CD14-positive monocyte (primary cell): ENCODE data around the gene MAP2K5. TPM values are rescaled to one million over a fixed set of nuclear protein-coding genes. Genes with fewer than 3 reads are reported as not detected.
A peak's percentile ranks its signal among the peaks of the same experiment; 100 is the strongest.

Experiments used
- DNase-seq, 3 donors: peaks; one replicate each; pipeline ENCODE4 v3.0.0-alpha.2; 2011 to 2022
- H2AFZ ChIP-seq: 2 replicates; pipeline ENCODE4 v1.6.0; 2012; ENCODE audit warnings: mild to moderate bottlenecking, low read depth, low read length, inconsistent platforms; ENCODE audit not compliant: insufficient read depth, poor library complexity, severe bottlenecking
- H3K27ac ChIP-seq, 2 donors: 1 replicate in 1 of 2; 2 replicates in 1 of 2; pipeline ENCODE4 v1.5.1; 2012 to 2013; ENCODE audit warnings: low read length in 2 of 2, control low read depth in 1 of 2, inconsistent platforms in 1 of 2, low read depth in 1 of 2, mild to moderate bottlenecking in 1 of 2
- H3K27me3 ChIP-seq, 2 donors: one replicate each; pipeline versions ENCODE4 v1.6.0 to v1.6.1; 2011 to 2013; ENCODE audit warnings: low read length in 2 of 2; ENCODE audit not compliant: control insufficient read depth in 2 of 2, insufficient read depth in 2 of 2
- H3K36me3 ChIP-seq, 2 donors: replicated peaks in 1 of 2; 1 replicate in 1 of 2; 2 replicates in 1 of 2; pipeline versions ENCODE4 v1.5.1 to v1.6.1; 2012 to 2013; ENCODE audit warnings: low read length in 2 of 2, control low read depth in 1 of 2, inconsistent platforms in 1 of 2, mild to moderate bottlenecking in 1 of 2; ENCODE audit not compliant: insufficient read depth in 2 of 2, control insufficient read depth in 1 of 2
- H3K4me1 ChIP-seq, 2 donors: 1 replicate in 1 of 2; 2 replicates in 1 of 2; pipeline versions ENCODE4 v1.5.1 to v1.6.1; 2012 to 2013; ENCODE audit warnings: low read length in 2 of 2, control low read depth in 1 of 2, inconsistent platforms in 1 of 2, mild to moderate bottlenecking in 1 of 2, moderate library complexity in 1 of 2; ENCODE audit not compliant: insufficient read depth in 2 of 2, control insufficient read depth in 1 of 2
- H3K4me2 ChIP-seq: replicated peaks from 2 replicates; pipeline ENCODE3; 2012; ENCODE audit warnings: low read length, moderate library complexity, mild to moderate bottlenecking; ENCODE audit not compliant: poor library complexity, severe bottlenecking; ENCODE audit errors: extremely low read depth
- H3K4me3 ChIP-seq, 3 experiments: fragments of 200-600 bp in 1 of 3; sonication (generic) in 1 of 3; replicated peaks in 1 of 3; 1 replicate in 2 of 3; 2 replicates in 1 of 3; pipeline ENCODE4 v1.5.1; 2011 to 2013; ENCODE audit warnings: low read length in 3 of 3, mild to moderate bottlenecking in 3 of 3, control low read depth in 2 of 3, low read depth in 2 of 3, inconsistent platforms in 1 of 3, moderate library complexity in 1 of 3
- H3K79me2 ChIP-seq: 2 replicates; pipeline ENCODE4 v1.6.0; 2012; ENCODE audit warnings: mild to moderate bottlenecking, control low read depth, inconsistent platforms, low read length, moderate library complexity; ENCODE audit not compliant: insufficient read depth
- H3K9ac ChIP-seq: 2 replicates; pipeline ENCODE4 v1.6.0; 2017; ENCODE audit warnings: low read length, mild to moderate bottlenecking; ENCODE audit not compliant: insufficient read depth, poor library complexity, severe bottlenecking
- H3K9me3 ChIP-seq, 2 donors: replicated peaks in 1 of 2; 1 replicate in 1 of 2; 2 replicates in 1 of 2; pipeline versions ENCODE4 v1.5.1 to v1.6.1; 2012 to 2013; ENCODE audit warnings: low read length in 2 of 2, control low read depth in 1 of 2; ENCODE audit not compliant: control insufficient read depth in 1 of 2, insufficient read depth in 1 of 2
- H4K20me1 ChIP-seq: 2 replicates; pipeline ENCODE4 v1.6.0; 2012; ENCODE audit warnings: mild to moderate bottlenecking, low read length, control low read depth, moderate library complexity; ENCODE audit not compliant: insufficient read depth
- H3K27ac Mint-ChIP-seq, 7 donors: one replicate each; pipeline ENCODE4 v1.8.0; 2020; ENCODE audit warnings: mild to moderate bottlenecking in 7 of 7, mixed read lengths in 7 of 7, moderate library complexity in 6 of 7, inconsistent platforms in 2 of 7
- H3K27me3 Mint-ChIP-seq, 3 donors: one replicate each; pipeline ENCODE4 v1.8.0; 2021 to 2022; ENCODE audit warnings: low read depth in 3 of 3, mild to moderate bottlenecking in 3 of 3, mixed read lengths in 3 of 3, moderate library complexity in 3 of 3, inconsistent platforms in 1 of 3
- H3K36me3 Mint-ChIP-seq, 2 donors: one replicate each; pipeline ENCODE4 v1.8.0; 2020; ENCODE audit warnings: mixed read lengths in 2 of 2, inconsistent platforms in 1 of 2, mild to moderate bottlenecking in 1 of 2
- H3K4me1 Mint-ChIP-seq: one replicate; pipeline ENCODE4 v1.8.0; 2020; ENCODE audit warnings: mild to moderate bottlenecking, mixed read lengths
- H3K4me3 Mint-ChIP-seq, 2 donors: one replicate each; pipeline ENCODE4 v1.8.0; 2020; ENCODE audit warnings: mild to moderate bottlenecking in 2 of 2, mixed read lengths in 2 of 2, moderate library complexity in 1 of 2
- H3K9me3 Mint-ChIP-seq, 7 donors: one replicate each; pipeline ENCODE4 v1.8.0; 2020 to 2022; ENCODE audit warnings: mixed read lengths in 7 of 7, mild to moderate bottlenecking in 6 of 7, moderate library complexity in 6 of 7, inconsistent platforms in 2 of 7
- WGBS: methylation state at CpG from one replicate; pipeline ENCODE4 v1.1.5; 2013; ENCODE audit warnings: missing lambda C conversion rate; ENCODE audit not compliant: insufficient coverage; 5-methylcytosine and 5-hydroxymethylcytosine counted together
- intact Hi-C, 2 donors: fragments of 100-400 bp; cut with micrococcal nuclease; formaldehyde crosslinking; loops; one replicate each; pipeline versions ENCODE4 v1.15.0 to v1.15.1; 2023
- polyA plus RNA-seq, 3 donors: library from polyadenylated mRNA; depleted of rRNA in 1 of 3; unstranded in 2 of 3; stranded (reverse) in 1 of 3; fragments of 300-500 nt in 2 of 3; fragments of >200 nt in 1 of 3; fragmentation: Illumina TruSeq in 2 of 3; gene quantifications; 1 replicate in 2 of 3; 2 replicates in 1 of 3; pipeline ENCODE4 v1.2.3, GENCODE V29; 2012 to 2021
- TF ChIP-seq, protein P1 (sequence below): fragments of 200-600 bp; IDR thresholded peaks from one replicate; pipeline ENCODE4 v1.8.0; 2022; ENCODE audit warnings: antibody characterized with exemption, mild to moderate bottlenecking

The MAP2K5 gene
- polyA plus RNA-seq, 3 donors: 10.2 to 11.3 (median 10.6) TPM

DNA sequence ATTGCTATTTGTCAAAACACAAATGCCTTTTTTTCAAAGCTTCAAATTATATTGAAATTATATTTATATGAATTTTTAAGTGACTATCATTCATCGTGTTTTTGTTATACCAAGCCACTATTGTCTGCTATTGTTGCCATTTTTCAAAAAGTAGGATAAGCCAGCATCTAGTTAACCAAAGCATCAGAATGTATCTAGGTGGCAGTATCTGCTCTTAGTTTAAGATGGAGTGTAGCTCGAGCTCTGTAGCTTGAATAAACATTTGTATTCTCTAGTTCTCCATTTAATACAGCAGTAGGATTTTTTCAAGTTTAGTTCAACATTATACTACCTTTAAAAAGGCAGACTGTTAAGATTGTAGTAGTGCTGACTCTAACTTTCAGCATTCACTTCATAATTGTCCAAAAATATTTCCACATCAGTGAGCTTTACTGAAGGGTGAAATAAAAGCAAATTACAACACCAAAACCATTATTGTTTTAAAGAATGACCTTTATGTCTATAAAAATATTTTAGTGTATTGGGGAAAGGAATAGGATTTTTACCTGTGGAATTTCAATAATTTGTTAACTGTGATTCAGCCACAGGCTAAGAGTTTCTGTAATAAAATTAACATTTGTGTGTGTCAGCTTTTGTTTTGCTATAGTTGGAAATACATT is 41.2 kb upstream of the MAP2K5 start:
- TF ChIP-seq, protein P1, sequence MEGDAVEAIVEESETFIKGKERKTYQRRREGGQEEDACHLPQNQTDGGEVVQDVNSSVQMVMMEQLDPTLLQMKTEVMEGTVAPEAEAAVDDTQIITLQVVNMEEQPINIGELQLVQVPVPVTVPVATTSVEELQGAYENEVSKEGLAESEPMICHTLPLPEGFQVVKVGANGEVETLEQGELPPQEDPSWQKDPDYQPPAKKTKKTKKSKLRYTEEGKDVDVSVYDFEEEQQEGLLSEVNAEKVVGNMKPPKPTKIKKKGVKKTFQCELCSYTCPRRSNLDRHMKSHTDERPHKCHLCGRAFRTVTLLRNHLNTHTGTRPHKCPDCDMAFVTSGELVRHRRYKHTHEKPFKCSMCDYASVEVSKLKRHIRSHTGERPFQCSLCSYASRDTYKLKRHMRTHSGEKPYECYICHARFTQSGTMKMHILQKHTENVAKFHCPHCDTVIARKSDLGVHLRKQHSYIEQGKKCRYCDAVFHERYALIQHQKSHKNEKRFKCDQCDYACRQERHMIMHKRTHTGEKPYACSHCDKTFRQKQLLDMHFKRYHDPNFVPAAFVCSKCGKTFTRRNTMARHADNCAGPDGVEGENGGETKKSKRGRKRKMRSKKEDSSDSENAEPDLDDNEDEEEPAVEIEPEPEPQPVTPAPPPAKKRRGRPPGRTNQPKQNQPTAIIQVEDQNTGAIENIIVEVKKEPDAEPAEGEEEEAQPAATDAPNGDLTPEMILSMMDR: no peak
- peaks cover 0 to 3% (median 0%) of the 10 kb centered on the region in 3 donors for H3K27me3 Mint-ChIP-seq
- Histone ChIP-seq H3K9ac (no peak overlapping the region), H3K4me2 (peak overlapping the region; percentile 1), H3K36me3 (no peaks in the 10 kb centered on the region), H3K4me1 (peaks cover 20 to 25% of the 10 kb centered on the region in 2 donors), H3K27me3 (no peaks in the 10 kb centered on the region), H2AFZ (peak overlapping the region; percentile 13), H4K20me1 (no peaks in the 10 kb centered on the region), H3K4me3 (no peak overlapping the region), H3K9me3 (no peaks in the 10 kb centered on the region), H3K79me2 (no peaks in the 10 kb centered on the region), H3K27ac (no peak overlapping the region)
- peaks cover 32% of the 10 kb centered on the region for H3K4me1 Mint-ChIP-seq
- no peaks in the 10 kb centered on the region for H3K9me3 Mint-ChIP-seq
- no CpG with 5 or more reads among the region's 2 CpGs for WGBS
- no peak overlapping the region for H3K27ac Mint-ChIP-seq
- no peak for DNase-seq
- H3K36me3 Mint-ChIP-seq: no peaks in the 10 kb centered on the region
- H3K4me3 Mint-ChIP-seq: peak overlapping the region in 1 of 2 donors; percentile 36
- intact Hi-C loops: no loop called here

DNA sequence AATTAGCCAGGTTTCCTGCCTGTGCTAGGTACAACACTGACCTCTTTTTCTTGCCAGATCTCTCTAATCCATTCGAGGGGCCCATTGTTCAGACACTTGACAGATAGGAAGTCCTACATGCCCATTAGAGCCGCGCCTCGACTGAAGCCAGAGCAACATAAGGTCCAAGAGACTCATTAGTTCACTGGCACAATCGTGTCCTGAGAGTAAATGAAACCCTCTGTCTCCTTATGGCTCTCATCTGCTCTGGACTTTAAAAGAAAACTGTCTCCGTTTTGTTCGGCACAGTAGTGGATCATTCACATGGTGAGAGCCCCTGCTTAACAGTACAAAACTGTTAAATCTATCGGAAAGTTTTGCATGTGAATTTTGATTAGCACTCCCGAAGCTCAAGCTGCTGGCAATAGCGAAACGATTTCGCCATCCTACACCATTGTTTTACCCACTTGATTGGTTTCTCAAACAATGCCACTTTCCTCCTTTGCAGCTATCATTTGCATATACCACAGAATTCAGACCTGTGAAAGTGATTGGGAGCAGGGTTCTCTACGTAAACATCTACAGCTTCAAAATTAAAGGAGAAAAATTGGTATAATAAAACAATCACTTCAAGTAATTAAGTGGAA is 40.6 kb upstream of the MAP2K5 start:
- H3K4me1 Mint-ChIP-seq: peaks cover 37% of the 10 kb centered on the region
- peaks cover 27 to 32% of the 10 kb centered on the region in 2 donors for H3K4me1 ChIP-seq
- H3K79me2 ChIP-seq: no peaks in the 10 kb centered on the region
- no peak overlapping the region for H3K27ac ChIP-seq
- no peaks in the 10 kb centered on the region for H3K27me3 ChIP-seq
- peak overlapping the region in 2 of 3 experiments; percentile 19 to 20 for H3K4me3 ChIP-seq
- no peaks in the 10 kb centered on the region for H3K36me3 Mint-ChIP-seq
- intact Hi-C loops: no loop called here
- no peak overlapping the region for H3K9ac ChIP-seq
- TF ChIP-seq, protein P1: no peak
- H2AFZ ChIP-seq: peak overlapping the region; percentile 13
- H3K4me2 ChIP-seq: peak overlapping the region; percentile 1
- peak overlapping the region; percentile 36 to 48 for H3K4me3 Mint-ChIP-seq
- no peaks in the 10 kb centered on the region for H3K36me3 ChIP-seq
- no peaks in the 10 kb centered on the region for H3K9me3 ChIP-seq
- no peak for DNase-seq
- H3K27ac Mint-ChIP-seq: no peak overlapping the region
- 65% methylated on average over 12 of the region's 13 CpGs for WGBS
- no peaks in the 10 kb centered on the region for H3K9me3 Mint-ChIP-seq
- no peaks in the 10 kb centered on the region for H4K20me1 ChIP-seq
- no peaks in the 10 kb centered on the region for H3K27me3 Mint-ChIP-seq
